GM19468 (cell line): Measurements from ENCODE around the gene PAQR5.
A peak's percentile ranks its signal among the peaks of the same experiment; 100 is the strongest.

Experiments
- ATAC-seq: cut with Tn5 transposase; IDR thresholded peaks from one replicate; pipeline ENCODE4 v1.9.1; 2021; ENCODE audit warnings: mild to moderate bottlenecking, moderate library complexity, moderate number of reproducible peaks; ENCODE audit not compliant: unreplicated experiment; ENCODE audit errors: extremely low read depth

The PAQR5 gene

GRCh38 chr15:69451951-69452691 lies 153.4 kb downstream of the PAQR5 start:
- no peak for ATAC-seq

GRCh38 chr15:69452692-69453521 lies 154.2 kb downstream of the PAQR5 start, which contains the start of gene RPLP1:
TSS of gene RPLP1 (plus strand) at chr15:69452818. CDS start at chr15:69452949, 131 bp downstream.
- peak; percentile 81 for ATAC-seq

- no peak for ATAC-seq
Measured at GRCh38 chr15:69454953-69455352, 156.2 kb downstream of the PAQR5 start.

GRCh38 chr15:69456208-69457166 lies 157.8 kb downstream of the PAQR5 start:
- ATAC-seq = no peak
